H9 (cell line): ENCODE data around the gene RANBP3. TPM values are rescaled to one million over a fixed set of nuclear protein-coding genes. Genes with fewer than 3 reads are reported as not detected.

ENCODE experiments used
- DNase-seq: peaks from one replicate; pipeline ENCODE4 v3.0.0-alpha.2; 2017
- H2AFZ ChIP-seq: one replicate; pipeline ENCODE4 v1.6.1; 2013; ENCODE audit warnings: mild to moderate bottlenecking, low read length, control low read depth, moderate library complexity
- H2AK5ac ChIP-seq: 2 replicates; pipeline ENCODE4 v1.6.1; 2013; ENCODE audit warnings: low read length, control low read depth, mixed read lengths; ENCODE audit not compliant: insufficient read length
- H2BK120ac ChIP-seq: one replicate; pipeline ENCODE4 v1.6.1; 2013; ENCODE audit warnings: low read depth, mild to moderate bottlenecking, low read length, control low read depth, inconsistent platforms; ENCODE audit not compliant: poor library complexity, severe bottlenecking
- H2BK12ac ChIP-seq: 2 replicates; pipeline ENCODE4 v1.6.1; 2013; ENCODE audit warnings: low read length, control low read depth, mixed read lengths, low read depth; ENCODE audit not compliant: insufficient read length
- H2BK15ac ChIP-seq: 2 replicates; pipeline ENCODE4 v1.6.1; 2013; ENCODE audit warnings: low read depth, low read length, control low read depth
- H2BK20ac ChIP-seq: one replicate; pipeline ENCODE4 v1.6.1; 2013; ENCODE audit warnings: low read depth, mild to moderate bottlenecking, low read length, control low read depth, inconsistent platforms; ENCODE audit not compliant: poor library complexity, severe bottlenecking
- H2BK5ac ChIP-seq: 2 replicates; pipeline ENCODE4 v1.6.1; 2013; ENCODE audit warnings: low read length, control low read depth, mixed read lengths; ENCODE audit not compliant: insufficient read length
- H3K14ac ChIP-seq: 2 replicates; pipeline ENCODE4 v1.6.1; 2013; ENCODE audit warnings: low read length, control low read depth; ENCODE audit not compliant: insufficient read depth
- H3K18ac ChIP-seq: 2 replicates; pipeline ENCODE4 v1.6.1; 2013; ENCODE audit warnings: low read depth, mild to moderate bottlenecking, mixed read lengths, low read length, control low read depth; ENCODE audit not compliant: insufficient read length
- H3K23ac ChIP-seq: 2 replicates; pipeline ENCODE4 v1.6.1; 2013; ENCODE audit warnings: low read length, control low read depth, mixed read lengths, low read depth; ENCODE audit not compliant: insufficient read length
- H3K23me2 ChIP-seq: 2 replicates; pipeline ENCODE4 v1.6.1; 2013; ENCODE audit warnings: low read depth, mild to moderate bottlenecking, mixed read lengths, low read length, control low read depth; ENCODE audit not compliant: insufficient read length, poor library complexity, severe bottlenecking
- H3K27ac ChIP-seq: 2 replicates; pipeline ENCODE4 v1.5.1; 2013; ENCODE audit warnings: low read length, control low read depth, mixed read lengths, low read depth; ENCODE audit not compliant: insufficient read length
- H3K27me3 ChIP-seq: 2 replicates; pipeline ENCODE4 v1.6.1; 2013; ENCODE audit warnings: low read length, control low read depth, inconsistent platforms; ENCODE audit not compliant: insufficient read depth
- H3K4ac ChIP-seq: 2 replicates; pipeline ENCODE4 v1.6.1; 2013; ENCODE audit warnings: low read depth, mild to moderate bottlenecking, control low read depth, inconsistent platforms, low read length, moderate library complexity
- H3K4me1 ChIP-seq: 2 replicates; pipeline ENCODE4 v1.6.1; 2013; ENCODE audit warnings: low read length, control low read depth, inconsistent platforms; ENCODE audit not compliant: insufficient read depth
- H3K4me2 ChIP-seq: 2 replicates; pipeline ENCODE4 v1.6.1; 2013; ENCODE audit warnings: low read length, control low read depth, mixed read lengths; ENCODE audit not compliant: insufficient read length, insufficient read depth
- H3K56ac ChIP-seq: 2 replicates; pipeline ENCODE4 v1.6.1; 2013; ENCODE audit warnings: low read depth, mild to moderate bottlenecking, mixed read lengths, low read length, control low read depth; ENCODE audit not compliant: insufficient read length
- H3K79me1 ChIP-seq: 2 replicates; pipeline ENCODE4 v1.6.1; 2013; ENCODE audit warnings: low read depth, mild to moderate bottlenecking, moderate library complexity, low read length, control low read depth, inconsistent platforms; ENCODE audit not compliant: insufficient read depth, poor library complexity, severe bottlenecking
- H3K79me2 ChIP-seq: 2 replicates; pipeline ENCODE4 v1.6.1; 2013; ENCODE audit warnings: low read length, control low read depth, inconsistent platforms; ENCODE audit not compliant: insufficient read depth
- H3K9ac ChIP-seq: 2 replicates; pipeline ENCODE4 v1.6.1; 2013; ENCODE audit warnings: low read length, control low read depth, mixed read lengths; ENCODE audit not compliant: insufficient read length; ENCODE audit errors: extremely low read depth
- H3K9me3 ChIP-seq: one replicate; pipeline ENCODE4 v1.6.1; 2013; ENCODE audit warnings: low read depth, low read length, inconsistent platforms; ENCODE audit not compliant: control insufficient read depth
- H3T11ph ChIP-seq: one replicate; pipeline ENCODE4 v1.6.1; 2013; ENCODE audit warnings: mild to moderate bottlenecking, low read length, control low read depth, inconsistent platforms
- H4K20me1 ChIP-seq: one replicate; pipeline ENCODE4 v1.6.1; 2013; ENCODE audit not compliant: control insufficient read depth, insufficient read length, insufficient read depth
- H4K5ac ChIP-seq: 2 replicates; pipeline ENCODE4 v1.6.1; 2013; ENCODE audit warnings: low read depth, mild to moderate bottlenecking, mixed read lengths, low read length, control low read depth; ENCODE audit not compliant: insufficient read length
- H4K8ac ChIP-seq: replicated peaks from 2 replicates; pipeline ENCODE4 v1.6.1; 2013; ENCODE audit warnings: low read length, control low read depth, mixed read lengths, low read depth; ENCODE audit not compliant: insufficient read length
- H4K91ac ChIP-seq: 2 replicates; pipeline ENCODE4 v1.6.1; 2013; ENCODE audit warnings: low read depth, mild to moderate bottlenecking, moderate library complexity, mixed read lengths, low read length, control low read depth; ENCODE audit not compliant: insufficient read length
- H3K27ac Mint-ChIP-seq, 3 experiments: 2 replicates in 2 of 3; 3 replicates in 1 of 3; pipeline ENCODE4 v1.8.0; 2020 to 2021; ENCODE audit warnings: mixed read lengths in 3 of 3, mild to moderate bottlenecking in 1 of 3, moderate library complexity in 1 of 3
- H3K27me3 Mint-ChIP-seq: 2 replicates; pipeline ENCODE4 v1.8.0; 2021; ENCODE audit warnings: low read depth, mild to moderate bottlenecking, moderate library complexity, mixed read lengths
- H3K36me3 Mint-ChIP-seq, 3 experiments: 2 replicates in 2 of 3; 3 replicates in 1 of 3; pipeline ENCODE4 v1.8.0; 2020 to 2021; ENCODE audit warnings: low read depth in 3 of 3, mixed read lengths in 3 of 3; ENCODE audit not compliant: insufficient read depth in 1 of 3
- H3K4me1 Mint-ChIP-seq, 2 experiments: 2 replicates each; pipeline ENCODE4 v1.8.0; 2020; ENCODE audit warnings: mixed read lengths in 2 of 2
- H3K4me3 Mint-ChIP-seq, 2 experiments: 2 replicates in 1 of 2; 3 replicates in 1 of 2; pipeline ENCODE4 v1.8.0; 2020 to 2021; ENCODE audit warnings: mild to moderate bottlenecking in 2 of 2, mixed read lengths in 2 of 2, moderate library complexity in 1 of 2
- H3K9me3 Mint-ChIP-seq, 2 experiments: 2 replicates in 1 of 2; 3 replicates in 1 of 2; pipeline ENCODE4 v1.8.0; 2020; ENCODE audit warnings: mild to moderate bottlenecking in 2 of 2, mixed read lengths in 2 of 2, moderate library complexity in 1 of 2
- CTCF ChIP-seq: fragments of 200-600 bp; sonication (generic); conservative IDR thresholded peaks from 3 replicates; pipeline ENCODE4 v1.8.0; 2021; ENCODE audit warnings: antibody characterized with exemption, mild to moderate bottlenecking
- WGBS: extraction: QIAGEN DNeasy Blood & Tissue Kit; methylation state at CpG from one replicate; pipeline ENCODE4 v1.1.7; 2013; ENCODE audit warnings: missing lambda C conversion rate, low lambda C conversion rate, mixed read lengths; ENCODE audit not compliant: insufficient read length; ENCODE audit errors: extremely low coverage; 5-methylcytosine and 5-hydroxymethylcytosine counted together
- total RNA-seq: library from RNA; stranded (reverse); gene quantifications from 2 replicates; pipeline ENCODE4 v1.2.1, GENCODE V29; 2021

RANBP3 gene
- total RNA-seq, 1 experiment from 2014 or later: 86.5 TPM

- Histone ChIP-seq H2AFZ (no peak overlapping the region), H3K79me1 (no peaks in the 10 kb centered on the region), H3T11ph (no peak overlapping the region), H4K5ac (no peak overlapping the region), H3K23me2 (no peaks in the 10 kb centered on the region), H3K4me1 (no peaks in the 10 kb centered on the region), H3K18ac (no peak overlapping the region), H3K14ac (no peak overlapping the region), H3K9me3 (no peaks in the 10 kb centered on the region), H3K27ac (no peak overlapping the region), H3K56ac (no peak overlapping the region), H3K9ac (no peak overlapping the region), H4K8ac (no peak overlapping the region), H3K4ac (no peak overlapping the region), H2BK15ac (no peak overlapping the region), H2BK20ac (no peak overlapping the region), H4K20me1 (no peaks in the 10 kb centered on the region), H2BK120ac (no peak overlapping the region), H3K23ac (no peak overlapping the region), H3K79me2 (no peaks in the 10 kb centered on the region), H2AK5ac (no peak overlapping the region), H2BK5ac (no peak overlapping the region), H4K91ac (no peak overlapping the region), H3K27me3 (no peaks in the 10 kb centered on the region), H3K4me2 (no peak overlapping the region), H2BK12ac (no peak overlapping the region)
- Mint-ChIP-seq H3K27ac (no peak overlapping the region; a peak in 1 of 7 replicates), H3K27me3 (no peaks in the 10 kb centered on the region; the same call in 1 of the 2 replicates), H3K4me3 (no peak overlapping the region), H3K36me3 (peaks cover 25 to 76% (median 74%) of the 10 kb centered on the region in 3 experiments), H3K4me1 (peaks cover 0 to 5% of the 10 kb centered on the region in 2 experiments; a peak in 1 of 4 replicates), H3K9me3 (no peaks in the 10 kb centered on the region)
- no peak for DNase-seq
- no peak for TF ChIP-seq CTCF
- no CpG with 5 or more reads among the region's 14 CpGs for WGBS
These were observed 48.3 kb downstream of the RANBP3 start for GRCh38 chr19:5929625-5930024.
